Effector memory CD4-positive, alpha-beta T cell (primary cell): Measurements from ENCODE around the gene ARRB2.

ENCODE experiments used
- DNase-seq, 3 donors: peaks; one replicate each; pipeline ENCODE4 v3.0.0-alpha.2; 2020
- H3K27ac ChIP-seq: 2 replicates; pipeline ENCODE4 v1.7.0; 2013; ENCODE audit warnings: mild to moderate bottlenecking, low read length, moderate library complexity; ENCODE audit not compliant: insufficient read depth, poor library complexity, severe bottlenecking
- H3K27me3 ChIP-seq: replicated peaks from 2 replicates; pipeline ENCODE4 v1.7.0; 2013; ENCODE audit warnings: mild to moderate bottlenecking, low read length; ENCODE audit not compliant: insufficient read depth, control insufficient read depth, poor library complexity, severe bottlenecking
- H3K36me3 ChIP-seq: 2 replicates; pipeline ENCODE4 v1.7.0; 2013; ENCODE audit warnings: mild to moderate bottlenecking, low read length, moderate library complexity; ENCODE audit not compliant: control insufficient read depth, insufficient read depth
- H3K4me1 ChIP-seq: 2 replicates; pipeline ENCODE4 v1.7.0; 2013; ENCODE audit warnings: low read length, mild to moderate bottlenecking; ENCODE audit not compliant: control insufficient read depth, insufficient read depth, poor library complexity, severe bottlenecking
- H3K4me3 ChIP-seq: 2 replicates; pipeline ENCODE4 v1.7.0; 2013; ENCODE audit warnings: low read length, low read depth, mild to moderate bottlenecking; ENCODE audit not compliant: insufficient read depth, poor library complexity, severe bottlenecking
- H3K9me3 ChIP-seq: 2 replicates; pipeline ENCODE4 v1.7.0; 2013; ENCODE audit warnings: mild to moderate bottlenecking, low read length, moderate library complexity; ENCODE audit not compliant: control insufficient read depth

Gene ARRB2

DNA sequence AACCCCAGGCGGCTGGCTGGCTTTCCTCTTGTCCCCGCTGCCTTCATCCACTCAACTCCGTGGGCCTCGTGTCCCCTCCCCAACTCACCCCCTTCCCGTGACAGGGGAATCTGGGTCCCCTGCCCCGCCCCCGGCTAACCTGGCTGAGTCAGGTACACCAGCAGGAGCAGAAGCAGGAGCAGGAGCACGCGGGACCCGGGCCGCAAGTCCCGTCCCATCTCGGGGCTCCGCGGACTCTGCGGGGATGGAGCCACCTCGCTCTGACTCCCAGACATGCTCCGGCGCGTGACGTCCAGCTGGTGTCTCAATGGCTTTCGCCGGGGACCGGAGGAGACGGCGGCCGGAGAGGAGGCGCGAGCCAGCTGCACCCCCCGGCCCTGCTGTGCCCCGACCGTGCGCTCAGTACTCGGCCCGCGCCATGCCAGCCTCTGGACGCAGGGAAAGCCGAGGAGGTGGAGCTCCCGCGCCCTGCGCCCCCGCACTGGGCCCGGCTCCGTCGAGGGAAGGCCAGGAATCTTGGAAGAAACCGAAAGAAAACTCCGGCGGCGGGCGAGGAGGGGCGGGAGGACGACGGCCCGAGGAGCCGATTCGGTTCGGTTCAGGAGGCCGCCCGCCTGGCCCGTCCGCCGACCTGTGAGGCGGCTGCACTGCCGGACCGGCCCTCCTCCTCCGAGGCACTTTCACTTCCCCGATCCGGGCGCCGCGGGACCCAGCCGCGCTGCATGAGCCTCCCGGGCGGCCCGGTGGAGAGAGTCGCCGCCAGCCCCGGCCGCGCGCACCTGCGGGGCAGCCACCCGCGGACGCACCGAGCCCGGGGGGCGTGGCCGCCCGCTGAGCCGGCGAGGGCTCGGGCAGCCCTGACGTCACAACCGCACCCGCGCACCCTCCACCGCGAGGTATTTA, 28.9 kb downstream of the ARRB2 start, which contains the start of the genes CXCL16 and ZMYND15:
Gene CXCL16, minus strand, starts transcription at position 807 of the 903 bp plus-strand sequence. Its CDS starts 589 bp downstream, at position 218.
Gene ZMYND15, plus strand, starts transcription at position 712 of the 903 bp plus-strand sequence. CDS start 716 bp downstream, outside the sequence.
- H3K4me1 ChIP-seq = peaks cover 5% of the 10 kb centered on the region
- H3K4me3 ChIP-seq = peak within 1 kb of the TSS; percentile 84
- H3K27ac ChIP-seq = peak within 1 kb of the TSS; percentile 48
- no peaks in the 10 kb centered on the region for H3K9me3 ChIP-seq
- H3K36me3 ChIP-seq = no peaks in the 10 kb centered on the region
- peak; percentile 54 to 65 (median 61) for DNase-seq
- peaks cover 4% of the 10 kb centered on the region for H3K27me3 ChIP-seq

- Histone ChIP-seq H3K9me3 (no peaks in the 10 kb centered on the region), H3K27me3 (peaks cover 4% of the 10 kb centered on the region), H3K4me3 (peak overlapping the region; percentile 84), H3K27ac (peak overlapping the region; percentile 48), H3K4me1 (peaks cover 5% of the 10 kb centered on the region), H3K36me3 (no peaks in the 10 kb centered on the region)
- no peak for DNase-seq
Measured at GRCh38 chr17:4740025-4740351, 29.6 kb downstream of the ARRB2 start.

GRCh38 chr17:4740584-4740983, 30.2 kb downstream of the ARRB2 start:
- no peaks in the 10 kb centered on the region for H3K36me3 ChIP-seq
- no peak overlapping the region for H3K4me3 ChIP-seq
- H3K4me1 ChIP-seq = peaks cover 5% of the 10 kb centered on the region
- H3K27ac ChIP-seq = no peak overlapping the region
- DNase-seq = no peak
- H3K9me3 ChIP-seq = no peaks in the 10 kb centered on the region
- peaks cover 4% of the 10 kb centered on the region for H3K27me3 ChIP-seq

- DNase-seq = no peak
- H3K9me3 ChIP-seq = no peaks in the 10 kb centered on the region
Measured at GRCh38 chr17:4741544-4741943, 31.1 kb downstream of the ARRB2 start.

DNA sequence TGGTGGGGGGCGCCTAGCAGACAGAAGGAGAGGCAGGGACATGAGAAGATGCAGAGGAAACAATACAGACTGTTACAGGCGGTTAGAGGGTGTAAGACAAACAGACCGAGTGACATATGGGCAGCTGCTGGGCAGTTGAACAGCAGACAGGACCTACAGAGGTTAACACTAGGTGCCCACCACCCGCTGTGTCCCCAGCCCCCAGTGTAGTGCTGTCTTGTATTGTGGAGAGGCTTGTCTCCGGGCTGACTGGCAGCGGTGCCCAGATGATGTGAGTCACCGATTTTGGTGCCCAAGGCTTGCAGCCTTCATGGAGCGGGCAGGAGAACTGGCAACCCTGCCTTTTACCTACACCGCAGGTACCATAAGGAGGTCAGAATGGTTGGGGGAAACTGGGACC, 31.7 kb downstream of the ARRB2 start:
- no peak for DNase-seq
- Histone ChIP-seq H3K27me3 (peaks cover 4% of the 10 kb centered on the region), H3K36me3 (no peaks in the 10 kb centered on the region), H3K4me1 (peaks cover 5% of the 10 kb centered on the region), H3K4me3 (no peak overlapping the region), H3K27ac (no peak overlapping the region), H3K9me3 (no peaks in the 10 kb centered on the region)

More at GRCh38 chr17:4741544-4741943, 31.1 kb downstream of the ARRB2 start:
- H3K4me3 ChIP-seq = no peak overlapping the region
- H3K27me3 ChIP-seq = peaks cover 4% of the 10 kb centered on the region
- H3K27ac ChIP-seq = no peak overlapping the region
- peaks cover 5% of the 10 kb centered on the region for H3K4me1 ChIP-seq
- H3K36me3 ChIP-seq = no peaks in the 10 kb centered on the region

- no peak overlapping the region for H3K4me3 ChIP-seq
- no peaks in the 10 kb centered on the region for H3K36me3 ChIP-seq
- H3K9me3 ChIP-seq = no peaks in the 10 kb centered on the region
- H3K27ac ChIP-seq = no peak overlapping the region
- H3K4me1 ChIP-seq = peaks cover 5% of the 10 kb centered on the region
- DNase-seq = no peak
- H3K27me3 ChIP-seq = peaks cover 4% of the 10 kb centered on the region
Measured at GRCh38 chr17:4742629-4743028, 32.2 kb downstream of the ARRB2 start.

DNA sequence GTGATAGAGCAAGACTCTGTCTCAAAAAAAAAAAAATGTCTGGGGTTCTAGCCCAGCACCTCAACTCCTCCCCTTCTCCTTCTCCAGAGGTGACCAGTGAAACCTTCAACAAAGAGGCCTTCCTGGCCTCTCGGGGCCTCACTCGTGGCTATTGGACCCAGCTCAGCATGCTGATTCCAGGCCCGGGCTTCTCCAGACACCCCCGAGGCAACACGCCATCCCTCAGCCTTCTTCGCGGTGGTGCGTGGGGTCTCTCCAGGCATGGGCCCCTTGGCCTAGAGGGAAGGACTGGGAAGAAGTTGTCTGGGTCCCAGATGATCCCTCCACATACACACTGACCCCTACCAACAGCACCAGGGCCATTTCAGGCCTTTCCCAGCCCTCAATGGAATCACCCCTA, 32.8 kb downstream of the ARRB2 start:
- no peaks in the 10 kb centered on the region for H3K9me3 ChIP-seq
- H3K36me3 ChIP-seq = no peaks in the 10 kb centered on the region
- no peak for DNase-seq
- H3K4me1 ChIP-seq = peaks cover 5% of the 10 kb centered on the region
- no peak overlapping the region for H3K4me3 ChIP-seq
- H3K27ac ChIP-seq = no peak overlapping the region
- H3K27me3 ChIP-seq = peaks cover 4% of the 10 kb centered on the region

- Histone ChIP-seq H3K27ac (no peak overlapping the region), H3K4me1 (peaks cover 8% of the 10 kb centered on the region), H3K4me3 (no peak overlapping the region), H3K36me3 (no peaks in the 10 kb centered on the region), H3K27me3 (peaks cover 4% of the 10 kb centered on the region), H3K9me3 (no peaks in the 10 kb centered on the region)
- no peak for DNase-seq
Measured at GRCh38 chr17:4743898-4744297, 33.5 kb downstream of the ARRB2 start.

DNA sequence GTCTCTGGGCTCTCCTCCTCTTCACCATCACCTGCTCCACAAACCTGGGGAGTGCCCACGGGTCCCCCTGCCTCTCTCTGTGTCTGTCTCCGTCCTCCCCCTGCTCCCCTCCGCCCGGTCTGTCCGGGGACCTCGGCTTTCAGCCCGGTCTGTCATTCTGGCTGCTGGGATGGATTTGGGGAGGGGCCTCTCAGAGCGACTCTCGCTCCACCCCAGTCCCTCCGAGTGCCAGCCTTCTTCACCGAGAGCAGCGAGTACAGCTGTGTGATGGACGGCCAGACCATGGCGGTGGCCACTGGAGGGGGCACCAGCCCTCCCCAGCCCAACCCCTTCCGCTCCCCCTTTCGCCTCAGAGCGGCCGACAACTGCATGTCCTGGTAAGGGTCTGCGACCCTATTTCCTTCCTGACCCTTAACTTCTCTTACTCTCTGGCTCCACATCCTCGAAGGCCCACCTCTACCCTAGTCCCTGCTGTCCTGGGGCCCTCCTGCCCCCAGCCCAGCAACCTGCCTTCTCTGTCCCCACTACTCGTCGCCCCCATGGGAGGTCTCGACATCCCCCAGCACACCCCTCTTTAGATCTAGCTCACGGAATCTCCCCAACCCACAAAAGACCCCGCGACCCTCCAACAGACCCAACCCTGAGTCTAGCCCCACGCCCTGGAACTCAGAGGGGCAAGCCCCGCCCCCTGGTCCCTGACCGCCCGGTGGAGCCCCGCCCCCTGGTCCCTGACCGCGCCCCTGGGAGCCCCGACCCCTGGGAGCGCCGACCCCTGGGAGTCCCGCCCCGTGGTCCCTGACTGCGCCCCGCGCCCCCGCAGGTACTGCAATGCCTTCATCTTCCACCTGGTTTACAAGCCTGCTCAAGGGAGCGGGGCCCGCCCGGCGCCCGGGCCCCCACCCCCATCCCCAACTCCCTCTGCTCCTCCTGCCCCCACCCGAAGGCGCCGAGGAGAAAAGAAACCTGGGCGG, 34.9 kb downstream of the ARRB2 start:
- H3K27ac ChIP-seq = no peak overlapping the region
- H3K27me3 ChIP-seq = peaks cover 4% of the 10 kb centered on the region
- H3K4me1 ChIP-seq = peaks cover 4% of the 10 kb centered on the region
- H3K4me3 ChIP-seq = no peak overlapping the region
- H3K9me3 ChIP-seq = no peaks in the 10 kb centered on the region
- DNase-seq = no peak
- H3K36me3 ChIP-seq = no peaks in the 10 kb centered on the region
